ENCODE data around the gene ESCO1. TPM values are rescaled to one million over a fixed set of nuclear protein-coding genes. Genes with fewer than 3 reads are reported as not detected.

ESCO1 gene
- total and polyA plus RNA-seq, 2 of the 4 experiments (the other 2 are of a cell fraction), result 3.1 to 4.5 TPM

DNA sequence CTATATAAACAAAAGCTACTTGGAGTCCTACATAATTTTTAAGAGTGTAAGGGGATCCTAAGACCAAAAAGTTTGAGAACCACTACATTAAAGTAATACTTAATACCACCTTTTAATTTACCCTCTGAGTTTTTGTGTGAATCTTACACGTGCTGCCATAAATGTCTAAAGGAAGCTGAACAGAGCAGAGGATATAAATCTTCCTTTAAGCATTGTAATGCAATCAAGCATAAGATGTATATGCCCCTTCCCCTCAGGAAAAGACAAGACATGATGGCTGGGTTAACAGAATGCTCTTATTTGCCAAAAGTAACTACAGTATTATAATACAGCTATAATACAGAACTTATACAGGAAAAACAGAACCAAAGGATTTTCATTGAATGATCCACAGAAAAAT is 2.9 kb downstream of the ESCO1 start:
- intact Hi-C loops (cut with micrococcal nuclease), result no loop called here

More for the DNA sequence above, 2.9 kb downstream of the ESCO1 start:
- in situ Hi-C loops (cut with MboI; ENCODE audit: low sequenced_read_pairs) (no loop called here), dilution Hi-C loops (cut with HindIII; ENCODE audit: low sequenced_read_pairs, unreplicated experiment) (no loop called here)
- no peak overlapping the region for H2AK5ac ChIP-seq (ENCODE audit: low read depth, low read length)
- H3K27ac ChIP-seq (ENCODE audit: insufficient read depth, low read length), result no peak overlapping the region
- H3K36me3 ChIP-seq (ENCODE audit: control insufficient read depth, insufficient read depth, low read length), result no peaks in the 10 kb centered on the region
- peaks cover 3% of the 10 kb centered on the region; the same call in 1 of the 2 replicates for H4K20me1 ChIP-seq (ENCODE audit: insufficient read depth, low read length)
- H3K9ac ChIP-seq (ENCODE audit: low read depth, low read length), result no peak overlapping the region
- ChIA-PET POLR2A (ENCODE audit: unreplicated experiment) (no interaction called here), CTCF (interaction anchor here (0.6 kb wide), 1 partner anchor 86 kb away, joined by 7 read pairs; no protein-coding TSS in a partner anchor)
- no peak overlapping the region for H2BK15ac ChIP-seq (ENCODE audit: low read depth, low read length)
- WGBS, 2 experiments (ENCODE audit: extremely low coverage in 2 of 2, insufficient read length in 1 of 2), result no CpG with 5 or more reads among the region's 1 CpG
- BruUV-seq (replicated peaks), result no TSS peak
- H2BK5ac ChIP-seq (ENCODE audit: low read depth, low read length, poor library complexity, severe bottlenecking), result no peak overlapping the region
- no peak overlapping the region for H4K91ac ChIP-seq (ENCODE audit: insufficient read depth, low read depth, low read length)
- no peak overlapping the region for H3K23ac ChIP-seq (ENCODE audit: low read depth, low read length)
- H2AFZ ChIP-seq (replicated peaks; ENCODE audit: low read length, poor library complexity), result no peak overlapping the region
- no peak overlapping the region for H3K4me3 ChIP-seq (ENCODE audit: insufficient read depth, low read depth, low read length)
- no peak overlapping the region for H3K18ac ChIP-seq (ENCODE audit: low read depth, low read length)
- no peak overlapping the region for H3K56ac ChIP-seq (ENCODE audit: extremely low read depth, insufficient read depth, low read length)
- H2BK20ac ChIP-seq (ENCODE audit: low read depth, low read length), result no peak overlapping the region
- H3K79me1 ChIP-seq (ENCODE audit: low read depth in 1 of 2, low read length in 2 of 2), result peaks cover 14 to 34% of the 10 kb centered on the region in 2 experiments
- ATAC-seq (ENCODE audit: low read depth) (no peak), DNase-seq (no peak)
- H2BK120ac ChIP-seq (ENCODE audit: low read depth, low read length), result no peak overlapping the region
- H3K9me1 ChIP-seq (ENCODE audit: insufficient read depth, low read length), result no peaks in the 10 kb centered on the region
- no peak overlapping the region for H3K4me2 ChIP-seq (ENCODE audit: low read depth, low read length)
- no peak overlapping the region for H2AK9ac ChIP-seq (replicated peaks; ENCODE audit: low read depth, low read length, poor library complexity)
- no peak overlapping the region for H3K14ac ChIP-seq (replicated peaks; ENCODE audit: low read depth, low read length)
- TF ChIP-seq POLR2A (IDR thresholded peaks at IDR 0.05; ENCODE audit: low read depth, low read length), result no peak
- no peak for TF ChIP-seq MXI1 (IDR thresholded peaks at IDR 0.05; ENCODE audit: borderline replicate concordance, low read depth, low read length)
- TF ChIP-seq, protein P1, sequence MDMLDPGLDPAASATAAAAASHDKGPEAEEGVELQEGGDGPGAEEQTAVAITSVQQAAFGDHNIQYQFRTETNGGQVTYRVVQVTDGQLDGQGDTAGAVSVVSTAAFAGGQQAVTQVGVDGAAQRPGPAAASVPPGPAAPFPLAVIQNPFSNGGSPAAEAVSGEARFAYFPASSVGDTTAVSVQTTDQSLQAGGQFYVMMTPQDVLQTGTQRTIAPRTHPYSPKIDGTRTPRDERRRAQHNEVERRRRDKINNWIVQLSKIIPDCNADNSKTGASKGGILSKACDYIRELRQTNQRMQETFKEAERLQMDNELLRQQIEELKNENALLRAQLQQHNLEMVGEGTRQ (IDR thresholded peaks at IDR 0.05; ENCODE audit: low read depth, low read length), result no peak
- TF ChIP-seq SMC3 (IDR thresholded peaks at IDR 0.05; ENCODE audit: low read depth, low read length), result no peak
- no peak for TF ChIP-seq MAZ (IDR thresholded peaks at IDR 0.05; ENCODE audit: borderline replicate concordance, low read depth, low read length)
- TF ChIP-seq MAFK (IDR thresholded peaks at IDR 0.05; ENCODE audit: low read depth, low read length), result no peak
- TF ChIP-seq RCOR1 (IDR thresholded peaks at IDR 0.05; ENCODE audit: insufficient replicate concordance, low read length), result no peak
- no peak for TF ChIP-seq RFX5 (IDR thresholded peaks at IDR 0.05; ENCODE audit: low read depth, low read length)
- TF ChIP-seq RAD21 (IDR thresholded peaks at IDR 0.05; ENCODE audit: low read length), result no peak
- H3K27me3 ChIP-seq (ENCODE audit: control insufficient read depth, insufficient read depth, low read length), result no peaks in the 10 kb centered on the region
- no peak overlapping the region for H3K4ac ChIP-seq (ENCODE audit: low read depth, low read length)
- H4K8ac ChIP-seq (ENCODE audit: low read depth in 2 of 2, low read length in 2 of 2), result no peak overlapping the region
- no peaks in the 10 kb centered on the region for H3K9me3 ChIP-seq (ENCODE audit: control insufficient read depth, insufficient read depth, low read length)
- no peak overlapping the region for H4K5ac ChIP-seq (ENCODE audit: low read depth, low read length)
- no peaks in the 10 kb centered on the region for H3K4me1 ChIP-seq (ENCODE audit: control insufficient read depth, insufficient read depth, low read length)

Data from IMR-90 (cell line).